ENCODE measurements around the gene INF2.

INF2 gene

DNA sequence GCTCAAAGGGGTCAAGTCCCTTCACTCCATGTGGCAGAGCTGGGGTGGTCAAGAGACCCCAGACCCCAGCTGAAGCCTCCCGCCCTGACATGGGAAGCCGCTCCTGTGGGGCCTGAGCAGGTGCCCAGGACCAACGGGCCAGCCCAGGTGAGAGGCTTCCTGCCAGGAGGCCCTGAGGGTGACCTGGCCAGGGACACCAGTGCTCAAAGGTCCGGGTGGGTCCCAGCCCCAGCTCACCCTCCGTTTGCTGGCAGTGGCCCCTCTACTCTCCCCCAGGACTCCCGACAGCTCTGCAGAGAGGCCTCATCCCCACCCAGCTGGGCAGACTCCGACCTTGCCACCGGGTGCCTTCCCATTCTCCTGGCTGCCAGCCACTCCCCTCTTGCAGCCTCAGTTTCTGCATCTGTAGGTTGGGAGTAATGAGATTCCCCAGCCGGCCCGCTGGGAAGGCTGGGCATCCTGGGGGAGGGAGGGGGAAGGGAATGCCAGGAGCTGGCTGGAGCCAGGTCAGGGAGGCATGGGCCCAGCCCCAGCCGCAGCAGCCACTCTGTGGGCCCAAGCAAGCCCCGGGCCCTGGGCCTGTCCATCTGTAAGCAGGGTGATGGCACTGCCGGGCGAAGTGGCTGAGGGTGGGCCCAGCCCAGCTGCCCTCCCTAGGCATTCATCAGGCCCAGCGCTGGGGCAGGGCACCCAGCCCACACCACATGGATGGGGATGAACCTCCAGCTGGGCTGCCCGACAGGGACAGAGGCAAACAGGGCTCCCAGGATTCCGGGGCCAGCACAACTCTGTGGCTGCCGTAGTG is 10.3 kb upstream of the INF2 start:
- TF ChIP-seq, protein P1, sequence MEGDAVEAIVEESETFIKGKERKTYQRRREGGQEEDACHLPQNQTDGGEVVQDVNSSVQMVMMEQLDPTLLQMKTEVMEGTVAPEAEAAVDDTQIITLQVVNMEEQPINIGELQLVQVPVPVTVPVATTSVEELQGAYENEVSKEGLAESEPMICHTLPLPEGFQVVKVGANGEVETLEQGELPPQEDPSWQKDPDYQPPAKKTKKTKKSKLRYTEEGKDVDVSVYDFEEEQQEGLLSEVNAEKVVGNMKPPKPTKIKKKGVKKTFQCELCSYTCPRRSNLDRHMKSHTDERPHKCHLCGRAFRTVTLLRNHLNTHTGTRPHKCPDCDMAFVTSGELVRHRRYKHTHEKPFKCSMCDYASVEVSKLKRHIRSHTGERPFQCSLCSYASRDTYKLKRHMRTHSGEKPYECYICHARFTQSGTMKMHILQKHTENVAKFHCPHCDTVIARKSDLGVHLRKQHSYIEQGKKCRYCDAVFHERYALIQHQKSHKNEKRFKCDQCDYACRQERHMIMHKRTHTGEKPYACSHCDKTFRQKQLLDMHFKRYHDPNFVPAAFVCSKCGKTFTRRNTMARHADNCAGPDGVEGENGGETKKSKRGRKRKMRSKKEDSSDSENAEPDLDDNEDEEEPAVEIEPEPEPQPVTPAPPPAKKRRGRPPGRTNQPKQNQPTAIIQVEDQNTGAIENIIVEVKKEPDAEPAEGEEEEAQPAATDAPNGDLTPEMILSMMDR (IDR thresholded peaks at IDR 0.05; ENCODE audit: low read depth, low read length): no peak
- no peak for DNase-seq (ENCODE audit: low read depth in 2 of 2)
- no peak overlapping the region for H3K4me3 ChIP-seq (replicated peaks in 1 of 2; ENCODE audit: low read depth in 2 of 2, low read length in 2 of 2)

DNA sequence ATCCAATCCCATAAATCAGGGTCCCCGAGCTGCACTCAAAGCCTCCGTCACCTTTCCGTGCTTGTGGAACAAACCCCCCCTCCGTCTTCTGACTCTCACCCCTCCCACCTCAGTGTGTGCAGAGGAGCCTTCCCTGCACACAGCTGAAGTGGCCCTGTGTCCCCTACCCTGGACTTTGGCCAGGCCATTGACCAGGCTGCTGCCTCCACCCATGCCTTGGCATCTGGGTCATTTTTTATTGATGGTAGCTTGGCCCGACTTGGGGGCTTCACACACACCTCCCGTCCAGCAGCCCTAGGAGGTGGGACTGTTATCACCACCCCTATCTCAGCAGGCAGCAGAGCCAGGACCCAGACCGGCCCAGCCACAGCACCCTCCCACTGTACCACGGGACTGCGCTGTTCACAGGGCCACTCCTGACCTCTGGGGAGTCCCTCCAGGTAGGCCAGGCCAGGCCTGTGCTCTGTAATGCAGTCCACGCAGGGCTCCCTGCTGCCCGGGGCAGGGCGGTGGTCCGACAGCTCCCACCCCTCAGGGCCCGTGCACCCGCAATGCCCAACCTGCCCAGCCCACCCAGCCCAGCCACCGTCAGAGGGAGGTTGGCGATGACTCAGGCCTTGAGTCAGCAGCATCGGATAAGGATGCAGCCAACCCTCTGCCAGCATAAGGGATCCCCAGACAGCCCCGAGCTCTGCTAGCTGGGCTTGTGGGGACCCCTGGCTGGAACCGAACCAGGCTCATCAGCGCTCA is 9.2 kb upstream of the INF2 start:
- peak; percentile 79 to 82 for DNase-seq (ENCODE audit: low read depth in 2 of 2)
- peak overlapping the region in 1 of 2 donors; percentile 33 for H3K4me3 ChIP-seq (replicated peaks in 1 of 2; ENCODE audit: low read depth in 2 of 2, low read length in 2 of 2)
- TF ChIP-seq, protein P1 (IDR thresholded peaks at IDR 0.05; ENCODE audit: low read depth, low read length): no peak

DNA sequence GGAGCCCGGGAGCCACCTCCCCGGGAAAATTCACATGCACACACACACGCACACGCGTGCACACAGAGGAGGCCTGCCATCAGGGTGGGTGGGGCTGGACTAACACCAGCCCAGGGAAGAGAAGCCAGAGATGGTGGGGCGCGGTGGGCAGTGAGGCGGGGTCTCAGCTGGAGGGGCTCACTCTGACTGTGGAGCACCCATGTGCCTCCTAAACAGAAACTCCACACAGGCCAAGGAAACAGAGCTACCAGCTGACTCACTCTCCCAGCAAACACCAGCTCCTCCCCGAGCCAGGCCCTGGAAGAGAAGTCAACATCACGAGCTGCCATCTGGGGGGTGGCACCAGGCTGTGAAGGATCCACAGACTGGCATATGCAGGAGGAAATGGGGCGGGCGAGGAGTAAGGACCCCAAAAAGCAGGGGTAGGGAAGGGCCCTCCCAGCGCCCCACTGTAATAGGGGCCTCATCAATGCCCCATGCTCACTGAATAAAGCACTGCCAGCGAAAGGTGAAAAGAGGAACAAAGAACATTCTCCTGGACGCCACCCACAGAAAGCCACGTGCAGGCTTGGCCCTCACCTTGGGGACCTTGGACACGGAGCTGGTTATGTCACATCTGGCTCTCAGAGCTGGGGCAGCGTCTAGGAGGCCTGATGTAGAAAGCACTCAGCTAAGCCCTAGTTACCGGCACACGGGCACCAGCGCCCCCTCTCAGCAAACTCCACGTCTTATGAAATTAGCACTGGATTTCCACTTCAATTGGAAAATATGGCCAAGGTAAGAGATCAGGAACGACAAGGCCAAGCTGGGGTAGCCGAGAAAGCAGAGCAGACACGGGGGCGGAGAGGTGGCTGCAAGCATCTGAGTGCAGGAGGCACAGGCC is 8.4 kb upstream of the INF2 start:
- DNase-seq (ENCODE audit: low read depth in 2 of 2): peak; percentile 82 to 86
- TF ChIP-seq, protein P1 (IDR thresholded peaks at IDR 0.05; ENCODE audit: low read depth, low read length): peak; percentile 29
- peak overlapping the region; percentile 2 to 45 for H3K4me3 ChIP-seq (replicated peaks in 1 of 2; ENCODE audit: low read depth in 2 of 2, low read length in 2 of 2)

DNA sequence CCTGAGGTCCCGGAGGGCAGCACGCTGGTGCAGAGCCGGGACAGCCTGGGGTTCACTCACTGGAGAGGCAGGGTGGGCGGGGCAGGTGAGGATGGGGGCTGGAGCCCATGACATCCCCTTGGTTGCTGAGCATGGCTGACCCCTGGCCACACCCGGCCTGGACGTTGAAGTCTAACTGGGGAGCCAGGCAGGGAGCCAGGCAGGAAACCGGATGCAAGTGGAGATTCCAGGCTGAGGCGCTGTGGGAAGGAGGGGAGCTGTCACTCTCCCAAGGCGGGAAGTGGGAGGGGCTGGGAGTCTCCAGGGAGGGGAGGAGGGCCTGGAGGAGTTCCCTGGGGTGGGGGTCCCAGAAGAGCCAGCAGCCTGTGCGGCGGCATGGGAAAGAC is 7.7 kb upstream of the INF2 start:
- TF ChIP-seq, protein P1 (IDR thresholded peaks at IDR 0.05; ENCODE audit: low read depth, low read length): no peak
- DNase-seq (ENCODE audit: low read depth in 2 of 2): peak; percentile 83 to 93

DNA sequence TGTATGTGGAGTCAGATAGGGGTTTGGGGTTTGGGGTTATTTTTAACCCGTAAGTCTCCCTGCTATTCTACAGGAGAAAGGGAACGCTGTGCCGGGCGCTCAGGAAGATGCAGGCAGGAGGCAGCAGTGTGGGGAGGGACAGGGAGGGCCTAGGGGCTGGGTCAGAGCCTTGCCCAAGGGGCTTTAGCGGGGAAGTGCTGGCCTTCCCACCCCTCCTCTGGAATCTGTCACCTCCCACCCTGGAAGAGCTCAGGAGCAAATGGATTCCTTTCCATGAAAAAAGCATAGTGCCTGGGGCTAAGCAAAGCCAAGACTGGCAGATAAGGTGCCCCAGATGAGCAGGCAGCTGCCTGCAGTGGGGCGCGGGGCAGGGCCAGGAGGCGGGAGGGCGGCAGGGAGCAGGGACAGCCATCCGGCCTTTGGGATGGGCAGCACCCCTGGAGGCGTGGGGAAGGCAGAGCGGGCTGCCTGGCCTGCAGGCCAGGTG is 7.3 kb upstream of the INF2 start:
- peak in 1 of 2 donors; percentile 59 for DNase-seq (ENCODE audit: low read depth in 2 of 2)
- H3K4me3 ChIP-seq (replicated peaks in 1 of 2; ENCODE audit: low read depth in 2 of 2, low read length in 2 of 2): peak overlapping the region in 1 of 2 donors; percentile 45
- TF ChIP-seq, protein P1 (IDR thresholded peaks at IDR 0.05; ENCODE audit: low read depth, low read length): no peak

More for the DNA sequence above, 7.7 kb upstream of the INF2 start:
- H3K4me3 ChIP-seq (replicated peaks in 1 of 2; ENCODE audit: low read depth in 2 of 2, low read length in 2 of 2): peak overlapping the region in 1 of 2 donors; percentile 45

All from cardiac fibroblast (primary cell).